Upper lobe of left lung (tissue), 6 donors: ENCODE measurements around the gene OR56A1. TPM values are rescaled to one million over a fixed set of nuclear protein-coding genes. Genes with fewer than 3 reads are reported as not detected.

ENCODE experiments used
- ATAC-seq, 2 donors: fragments of 200-7000 bp; cut with Tn5 transposase; one replicate each; pipeline ENCODE4 v1.9.1; 2022; ENCODE audit warnings: mild to moderate bottlenecking in 2 of 2, moderate library complexity in 2 of 2; ENCODE audit not compliant: low FRiP score in 2 of 2
- DNase-seq, 2 donors: peaks; one replicate each; pipeline ENCODE4 v3.0.0-alpha.2; 2019 to 2020
- H3K27ac ChIP-seq, 4 donors: fragments of 200-600 bp; sonication (generic); one replicate each; pipeline ENCODE4 v1.5.1; 2016 to 2019
- H3K27me3 ChIP-seq, 4 donors: fragments of 200-600 bp; sonication (generic); one replicate each; pipeline ENCODE4 v1.5.1; 2017 to 2019
- H3K36me3 ChIP-seq, 4 donors: fragments of 200-600 bp; sonication (generic); one replicate each; pipeline ENCODE4 v1.5.1; 2016 to 2019
- H3K4me1 ChIP-seq, 4 donors: fragments of 200-600 bp; sonication (generic); one replicate each; pipeline ENCODE4 v1.5.1; 2018 to 2019
- H3K4me3 ChIP-seq, 4 donors: fragments of 200-600 bp; sonication (generic); one replicate each; pipeline ENCODE4 v1.5.1; 2017 to 2019; ENCODE audit warnings: mild to moderate bottlenecking in 2 of 4, moderate library complexity in 1 of 4
- H3K9me3 ChIP-seq, 4 donors: fragments of 200-600 bp; sonication (generic); one replicate each; pipeline ENCODE4 v1.5.1; 2018 to 2019
- EP300 ChIP-seq, 4 donors: sonication (generic); formaldehyde crosslinking; IDR thresholded peaks; one replicate each; pipeline ENCODE4 v1.5.1; 2017; ENCODE audit warnings: antibody characterized with exemption in 4 of 4, control low read depth in 2 of 4
- POLR2A ChIP-seq, 4 donors: fragments of 450-650 bp; IDR thresholded peaks; one replicate each; pipeline ENCODE4 v1.5.1; 2016 to 2017; ENCODE audit warnings: antibody characterized with exemption in 4 of 4, mild to moderate bottlenecking in 2 of 4
- POLR2AphosphoS5 ChIP-seq, 2 donors: sonication (generic); formaldehyde crosslinking; IDR thresholded peaks; one replicate each; pipeline ENCODE4 v1.5.1; 2017; ENCODE audit warnings: antibody characterized with exemption in 2 of 2
- whole genome bisulfite sequencing, 2 donors: methylation state at CpG; one replicate each; pipeline ENCODE4 v1.1.5; 2017 to 2018; 5-methylcytosine and 5-hydroxymethylcytosine counted together
- total RNA-seq, 6 donors: library from RNA; depleted of rRNA in 4 of 6; stranded (reverse); fragments of >200 nt in 4 of 6; gene quantifications; one replicate each; pipeline versions ENCODE4 v1.1.0 to v1.2.1, GENCODE V29; 2016 to 2021
- TF ChIP-seq, protein P1 (sequence below), 6 experiments: fragments of 450-650 bp in 4 of 6; fragments of 200-600 bp in 2 of 6; sonication (generic) in 2 of 6; IDR thresholded peaks; one replicate each; pipeline ENCODE4 v1.5.1; 2016 to 2019; ENCODE audit warnings: antibody characterized with exemption in 6 of 6
- donor health status: DM: no; HTN: no; CAD: no; lungs with moderate emphysema.
- donor health status: DM: no; HTN: yes; CAD: no; lungs with severe emphysema.

Gene OR56A1
- total RNA-seq, 6 donors from 2014 or later = 0.15 TPM; not detected in 5

- WGBS, 2 donors = 70 to 75% methylated on average over 4 of the region's 4 CpGs
These were observed 18.4 kb downstream of the OR56A1 start for GRCh38 chr11:6012035-6012668.

DNA sequence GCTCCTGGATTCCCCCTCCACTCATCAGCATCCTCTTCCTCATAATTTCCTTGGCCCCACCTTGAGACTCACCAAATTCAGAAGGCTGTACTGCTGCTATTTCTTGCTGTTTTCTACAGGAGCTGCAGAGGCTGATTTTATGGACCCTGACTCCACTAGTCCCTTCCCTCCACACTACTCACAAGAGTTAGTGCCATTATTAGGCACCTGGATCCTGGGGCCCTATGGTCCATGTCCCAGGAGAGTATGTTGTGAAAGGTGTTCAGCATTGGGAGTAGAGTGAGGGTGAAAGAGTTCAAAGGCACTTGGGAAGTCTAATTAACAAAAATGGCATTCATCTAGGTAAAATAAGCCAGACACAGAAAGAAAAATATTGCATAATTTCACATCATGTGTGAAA, 23.7 kb downstream of the OR56A1 start, which contains the start of gene OR56A4:
Gene OR56A4, minus strand, starts transcription at position 101 of the 400 bp plus-strand sequence. CDS start 3,954 bp downstream, outside the sequence.
- no peak within 1 kb of the TSS for H3K4me3 ChIP-seq
- H3K36me3 ChIP-seq = no peaks in the 10 kb centered on the region
- TF ChIP-seq POLR2A (IDR thresholded peaks at IDR 0.05) (no peak), POLR2AphosphoS5 (IDR thresholded peaks at IDR 0.05) (no peak), EP300 (IDR thresholded peaks at IDR 0.05) (no peak)
- TF ChIP-seq, protein P1, sequence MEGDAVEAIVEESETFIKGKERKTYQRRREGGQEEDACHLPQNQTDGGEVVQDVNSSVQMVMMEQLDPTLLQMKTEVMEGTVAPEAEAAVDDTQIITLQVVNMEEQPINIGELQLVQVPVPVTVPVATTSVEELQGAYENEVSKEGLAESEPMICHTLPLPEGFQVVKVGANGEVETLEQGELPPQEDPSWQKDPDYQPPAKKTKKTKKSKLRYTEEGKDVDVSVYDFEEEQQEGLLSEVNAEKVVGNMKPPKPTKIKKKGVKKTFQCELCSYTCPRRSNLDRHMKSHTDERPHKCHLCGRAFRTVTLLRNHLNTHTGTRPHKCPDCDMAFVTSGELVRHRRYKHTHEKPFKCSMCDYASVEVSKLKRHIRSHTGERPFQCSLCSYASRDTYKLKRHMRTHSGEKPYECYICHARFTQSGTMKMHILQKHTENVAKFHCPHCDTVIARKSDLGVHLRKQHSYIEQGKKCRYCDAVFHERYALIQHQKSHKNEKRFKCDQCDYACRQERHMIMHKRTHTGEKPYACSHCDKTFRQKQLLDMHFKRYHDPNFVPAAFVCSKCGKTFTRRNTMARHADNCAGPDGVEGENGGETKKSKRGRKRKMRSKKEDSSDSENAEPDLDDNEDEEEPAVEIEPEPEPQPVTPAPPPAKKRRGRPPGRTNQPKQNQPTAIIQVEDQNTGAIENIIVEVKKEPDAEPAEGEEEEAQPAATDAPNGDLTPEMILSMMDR (IDR thresholded peaks at IDR 0.05) = no peak
- no peaks in the 10 kb centered on the region for H3K4me1 ChIP-seq
- H3K27me3 ChIP-seq = no peaks in the 10 kb centered on the region
- no peak within 1 kb of the TSS for H3K27ac ChIP-seq
- ATAC-seq (no peak), DNase-seq (no peak)
- H3K9me3 ChIP-seq = no peaks in the 10 kb centered on the region

More at GRCh38 chr11:6012035-6012668, 18.4 kb downstream of the OR56A1 start:
- H3K9me3 ChIP-seq = peaks cover 0 to 2% (median 0%) of the 10 kb centered on the region in 4 donors
- H3K27ac ChIP-seq = no peak overlapping the region
- H3K4me1 ChIP-seq = no peaks in the 10 kb centered on the region
- DNase-seq (no peak), ATAC-seq (peak; percentile 10 to 67)
- no peak overlapping the region for H3K4me3 ChIP-seq
- no peaks in the 10 kb centered on the region for H3K36me3 ChIP-seq
- H3K27me3 ChIP-seq = no peaks in the 10 kb centered on the region
- TF ChIP-seq, protein P1 (IDR thresholded peaks at IDR 0.05) = no peak
- TF ChIP-seq POLR2A (IDR thresholded peaks at IDR 0.05) = no peak
- TF ChIP-seq POLR2AphosphoS5 (IDR thresholded peaks at IDR 0.05) = no peak
- no peak for TF ChIP-seq EP300 (IDR thresholded peaks at IDR 0.05)

- H3K4me1 ChIP-seq = no peaks in the 10 kb centered on the region
- ATAC-seq (no peak), DNase-seq (no peak)
- H3K9me3 ChIP-seq = no peaks in the 10 kb centered on the region
- H3K27ac ChIP-seq = no peak overlapping the region
- TF ChIP-seq, protein P1 (IDR thresholded peaks at IDR 0.05) = no peak
- TF ChIP-seq EP300 (IDR thresholded peaks at IDR 0.05) (no peak), POLR2AphosphoS5 (IDR thresholded peaks at IDR 0.05) (no peak), POLR2A (IDR thresholded peaks at IDR 0.05) (no peak)
- H3K27me3 ChIP-seq = no peaks in the 10 kb centered on the region
- H3K36me3 ChIP-seq = no peaks in the 10 kb centered on the region
- no peak overlapping the region for H3K4me3 ChIP-seq
These were observed 24.2 kb downstream of the OR56A1 start for GRCh38 chr11:6006395-6006794.

GRCh38 chr11:6002202-6002699, 28.3 kb downstream of the OR56A1 start:
- Histone ChIP-seq H3K4me1 (no peaks in the 10 kb centered on the region), H3K27ac (no peak overlapping the region), H3K4me3 (no peak overlapping the region), H3K36me3 (no peaks in the 10 kb centered on the region), H3K27me3 (no peaks in the 10 kb centered on the region), H3K9me3 (no peaks in the 10 kb centered on the region)
- 59 to 77% methylated on average over 7 of the region's 7 CpGs for WGBS, 2 donors
- no peak for TF ChIP-seq EP300 (IDR thresholded peaks at IDR 0.05)
- TF ChIP-seq, protein P1 (IDR thresholded peaks at IDR 0.05) = no peak
- TF ChIP-seq POLR2A (IDR thresholded peaks at IDR 0.05) = no peak
- no peak for TF ChIP-seq POLR2AphosphoS5 (IDR thresholded peaks at IDR 0.05)
- no peak for DNase-seq
- no peak for ATAC-seq

DNA sequence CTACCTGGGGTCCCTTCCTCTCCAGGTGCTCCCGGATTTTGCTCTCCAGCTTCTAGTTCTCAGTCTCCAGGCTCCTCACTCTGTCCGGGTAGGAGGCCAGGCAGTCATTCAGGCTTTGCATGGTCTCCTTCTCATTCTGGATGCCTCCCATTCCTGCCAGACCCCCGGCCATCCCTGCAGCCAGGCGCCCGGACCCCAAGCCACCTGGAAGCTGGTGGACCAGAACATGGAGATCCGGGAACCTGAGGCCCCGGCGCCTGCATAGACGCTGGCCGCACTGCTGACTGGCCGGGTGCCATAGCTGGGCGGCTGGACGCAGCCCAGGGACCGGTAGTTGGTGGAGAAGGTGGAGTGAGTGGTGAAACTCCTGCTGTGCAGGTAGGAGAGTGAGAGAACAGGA, 35.8 kb downstream of the OR56A1 start:
- Histone ChIP-seq H3K4me1 (no peaks in the 10 kb centered on the region), H3K9me3 (no peaks in the 10 kb centered on the region), H3K27me3 (no peaks in the 10 kb centered on the region), H3K4me3 (no peak overlapping the region), H3K36me3 (no peaks in the 10 kb centered on the region), H3K27ac (no peak overlapping the region)
- ATAC-seq (no peak), DNase-seq (peak in 1 of 2 donors; percentile 58)
- 80 to 93% methylated on average over 12 to 14 of the region's 14 CpGs for WGBS, 2 donors
- TF ChIP-seq, protein P1 (IDR thresholded peaks at IDR 0.05) = no peak
